IPS-15b (cell line): Measurements from ENCODE around the gene POLR2J.
"Not testable (repeated sequence)": the region's sequence is repeated elsewhere in the genome, so short reads cannot be mapped to it uniquely, and the experiment has no call there.

Experiments used
- H3K27me3 ChIP-seq: one replicate; pipeline ENCODE4 v1.6.1; 2013; ENCODE audit warnings: low read length; ENCODE audit not compliant: control insufficient read depth, insufficient read depth
- H3K36me3 ChIP-seq: one replicate; pipeline ENCODE4 v1.6.1; 2013; ENCODE audit warnings: low read length; ENCODE audit not compliant: control insufficient read depth, insufficient read depth
- H3K4me1 ChIP-seq: one replicate; pipeline ENCODE4 v1.6.1; 2013; ENCODE audit warnings: mild to moderate bottlenecking, low read length; ENCODE audit not compliant: control insufficient read depth, insufficient read depth
- H3K4me3 ChIP-seq: one replicate; pipeline ENCODE4 v1.5.1; 2013; ENCODE audit warnings: low read depth, low read length
- H3K9ac ChIP-seq: one replicate; pipeline ENCODE4 v1.6.1; 2013; ENCODE audit warnings: low read depth, mild to moderate bottlenecking, low read length
- H3K9me3 ChIP-seq: one replicate; pipeline ENCODE4 v1.6.1; 2013; ENCODE audit warnings: mild to moderate bottlenecking, low read length; ENCODE audit not compliant: control insufficient read depth, insufficient read depth

The POLR2J gene

GRCh38 chr7:102511860-102512522 lies 33.3 kb upstream of the POLR2J start:
- H3K9me3 ChIP-seq, H3K9ac ChIP-seq, H3K4me3 ChIP-seq, H3K27me3 ChIP-seq, H3K4me1 ChIP-seq, H3K36me3 ChIP-seq: not testable (repeated sequence)

GRCh38 chr7:102510575-102510974 lies 31.9 kb upstream of the POLR2J start:
- not testable (repeated sequence) for H3K36me3 ChIP-seq, H3K27me3 ChIP-seq, H3K9me3 ChIP-seq, H3K9ac ChIP-seq, H3K4me1 ChIP-seq, H3K4me3 ChIP-seq

GRCh38 chr7:102507410-102508088 lies 28.8 kb upstream of the POLR2J start:
- not testable (repeated sequence) for H3K9me3 ChIP-seq, H3K4me1 ChIP-seq, H3K27me3 ChIP-seq, H3K36me3 ChIP-seq, H3K9ac ChIP-seq, H3K4me3 ChIP-seq

GRCh38 chr7:102505298-102506185 lies 26.8 kb upstream of the POLR2J start:
- not testable (repeated sequence) for H3K4me1 ChIP-seq, H3K27me3 ChIP-seq, H3K36me3 ChIP-seq, H3K9ac ChIP-seq, H3K4me3 ChIP-seq, H3K9me3 ChIP-seq

GRCh38 chr7:102503141-102503540 lies 24.4 kb upstream of the POLR2J start:
- not testable (repeated sequence) for H3K9ac ChIP-seq, H3K4me1 ChIP-seq, H3K9me3 ChIP-seq, H3K36me3 ChIP-seq, H3K27me3 ChIP-seq, H3K4me3 ChIP-seq

- not testable (repeated sequence) for H3K27me3 ChIP-seq, H3K4me3 ChIP-seq, H3K9ac ChIP-seq, H3K9me3 ChIP-seq, H3K4me1 ChIP-seq, H3K36me3 ChIP-seq
Observed at GRCh38 chr7:102498321-102498720, 19.6 kb upstream of the POLR2J start.

GRCh38 chr7:102497308-102497707 lies 18.6 kb upstream of the POLR2J start:
- not testable (repeated sequence) for H3K4me1 ChIP-seq, H3K4me3 ChIP-seq, H3K36me3 ChIP-seq, H3K9ac ChIP-seq, H3K27me3 ChIP-seq, H3K9me3 ChIP-seq

- not testable (repeated sequence) for H3K27me3 ChIP-seq, H3K9ac ChIP-seq, H3K9me3 ChIP-seq, H3K36me3 ChIP-seq, H3K4me3 ChIP-seq, H3K4me1 ChIP-seq
Observed at GRCh38 chr7:102496861-102497260, 18.1 kb upstream of the POLR2J start.

GRCh38 chr7:102494473-102495149 lies 15.9 kb upstream of the POLR2J start:
- not testable (repeated sequence) for H3K9ac ChIP-seq, H3K27me3 ChIP-seq

GRCh38 chr7:102494026-102494425 lies 15.3 kb upstream of the POLR2J start:
- H3K4me1 ChIP-seq, H3K9ac ChIP-seq, H3K9me3 ChIP-seq, H3K27me3 ChIP-seq, H3K36me3 ChIP-seq, H3K4me3 ChIP-seq: not testable (repeated sequence)

More at GRCh38 chr7:102494473-102495149, 15.9 kb upstream of the POLR2J start:
- not testable (repeated sequence) for H3K4me1 ChIP-seq, H3K9me3 ChIP-seq, H3K36me3 ChIP-seq, H3K4me3 ChIP-seq

GRCh38 chr7:102493220-102493935 lies 14.7 kb upstream of the POLR2J start:
- H3K4me3 ChIP-seq, H3K36me3 ChIP-seq, H3K27me3 ChIP-seq, H3K9ac ChIP-seq, H3K4me1 ChIP-seq, H3K9me3 ChIP-seq: not testable (repeated sequence)
